Tibial artery (tissue), 4 donors: Measurements from ENCODE around the gene ANKRD24.
"Not testable (repeated sequence)": the region's sequence is repeated elsewhere in the genome, so short reads cannot be mapped to it uniquely, and the experiment has no call there.

Experiments used
- DNase-seq, 2 donors: peaks; one replicate each; pipeline ENCODE4 v3.0.0-alpha.2; 2019
- H3K27ac ChIP-seq, 2 donors: fragments of 200-600 bp; sonication (generic) in 1 of 2; 1 replicate in 1 of 2; 2 replicates in 1 of 2; pipeline ENCODE4 v1.5.1; 2018 to 2019; ENCODE audit warnings: mild to moderate bottlenecking in 1 of 2
- H3K27me3 ChIP-seq, 2 donors: fragments of 200-600 bp; sonication (generic) in 1 of 2; one replicate each; pipeline versions ENCODE4 v1.5.1 to v1.6.0; 2016 to 2019
- H3K36me3 ChIP-seq, 3 donors: fragments of 200-600 bp; sonication (generic) in 2 of 3; one replicate each; pipeline ENCODE4 v1.5.1; 2016 to 2019; ENCODE audit warnings: mild to moderate bottlenecking in 2 of 3
- H3K4me1 ChIP-seq, 4 donors: fragments of 200-600 bp; sonication (generic) in 2 of 4; 1 replicate in 3 of 4; 2 replicates in 1 of 4; pipeline ENCODE4 v1.5.1; 2016 to 2019
- H3K4me3 ChIP-seq, 2 donors: fragments of 200-600 bp; sonication (generic) in 1 of 2; 1 replicate in 1 of 2; 2 replicates in 1 of 2; pipeline ENCODE4 v1.5.1; 2018 to 2019; ENCODE audit warnings: mild to moderate bottlenecking in 2 of 2
- H3K9me3 ChIP-seq, 3 donors: fragments of 200-600 bp; sonication (generic) in 1 of 3; one replicate each; pipeline ENCODE4 v1.5.1; 2016 to 2019
- CTCF ChIP-seq, 2 experiments: fragments of 200-600 bp in 1 of 2; fragments of 450-650 bp in 1 of 2; IDR thresholded peaks; one replicate each; pipeline ENCODE4 v1.5.1; 2017 to 2019; ENCODE audit warnings: antibody characterized with exemption in 2 of 2, mild to moderate bottlenecking in 1 of 2, moderate library complexity in 1 of 2
- intact Hi-C: fragments of 100-400 bp; cut with DNase I; formaldehyde crosslinking; loops from one replicate; pipeline ENCODE4 v1.15.0; 2023; ENCODE audit warnings: low total_unique reads

Gene ANKRD24

GRCh38 chr19:4268816-4269430 is 86.4 kb downstream of the ANKRD24 start:
- DNase-seq, result no peak
- intact Hi-C loops, result loop anchor here (2.0 to 10.0 kb wide), 3 partner anchors 84 to 253 kb away; partner anchors contain the start of genes CHAF1A and SH3GL1
- Histone ChIP-seq H3K4me1 (no peaks in the 10 kb centered on the region), H3K27me3 (no peaks in the 10 kb centered on the region), H3K9me3 (no peaks in the 10 kb centered on the region), H3K36me3 (peaks cover 51 to 93% (median 61%) of the 10 kb centered on the region in 3 donors), H3K4me3 (no peak overlapping the region), H3K27ac (no peak overlapping the region)
- TF ChIP-seq CTCF (IDR thresholded peaks at IDR 0.05), result no peak

- Histone ChIP-seq H3K4me3 (no peak overlapping the region), H3K27ac (no peak overlapping the region), H3K4me1 (no peaks in the 10 kb centered on the region), H3K9me3 (no peaks in the 10 kb centered on the region), H3K36me3 (peaks cover 27 to 53% (median 37%) of the 10 kb centered on the region in 3 donors), H3K27me3 (peaks cover 0 to 10% of the 10 kb centered on the region in 2 donors)
- no peak for DNase-seq
- intact Hi-C loops, result no loop called here
- TF ChIP-seq CTCF (IDR thresholded peaks at IDR 0.05), result no peak
These were observed 90.4 kb downstream of the ANKRD24 start for GRCh38 chr19:4272894-4273293.

- intact Hi-C loops, H3K4me3 ChIP-seq, H3K4me1 ChIP-seq, H3K27ac ChIP-seq, DNase-seq, H3K9me3 ChIP-seq: not testable (repeated sequence)
- Histone ChIP-seq H3K36me3 (peaks cover 14 to 39% (median 23%) of the 10 kb centered on the region in 3 donors), H3K27me3 (peaks cover 0 to 24% of the 10 kb centered on the region in 2 donors)
These were observed 91.8 kb downstream of the ANKRD24 start for GRCh38 chr19:4274321-4274686.
